ENCODE data around the gene BARHL1.

The BARHL1 gene

DNA sequence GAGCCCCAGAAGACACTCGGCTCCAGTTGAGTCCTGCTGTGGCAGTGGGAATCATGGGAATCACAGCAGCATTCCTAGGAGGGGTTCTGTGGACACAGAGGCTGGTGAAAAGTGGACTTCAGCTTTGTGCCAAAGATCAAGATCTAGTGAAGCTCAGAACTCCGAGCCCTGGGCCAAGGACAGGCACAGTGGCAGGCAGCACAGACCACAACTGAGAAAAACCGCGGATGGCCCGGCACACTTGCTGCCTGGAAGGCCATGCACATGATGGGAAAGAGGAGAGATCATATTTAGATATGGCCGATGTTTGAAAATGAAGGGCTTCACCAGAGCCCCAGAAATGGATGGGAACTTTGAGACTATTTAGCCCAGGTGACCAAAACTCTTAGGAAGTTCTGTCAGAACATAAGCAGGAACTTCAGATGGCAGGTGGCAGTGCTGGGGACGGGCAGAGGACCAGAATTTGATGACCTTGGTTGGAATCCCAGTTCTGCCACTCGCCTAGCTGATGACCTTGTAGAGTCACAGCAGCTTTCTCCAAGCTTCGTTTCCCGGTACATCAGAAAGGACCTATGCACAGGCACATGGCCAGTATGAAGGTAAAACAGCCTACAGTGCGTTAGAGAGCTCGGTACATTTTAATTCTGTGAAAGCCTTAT lies 18.0 kb downstream of the BARHL1 start:
- Histone ChIP-seq H3K4me3 (no peak overlapping the region), H3K4me1 (no peaks in the 10 kb centered on the region), H3K27ac (no peak overlapping the region), H3K36me3 (peaks cover 22 to 89% (median 72%) of the 10 kb centered on the region in 3 donors), H3K9me3 (no peaks in the 10 kb centered on the region), H3K27me3 (no peaks in the 10 kb centered on the region)
- intact Hi-C loops (cut with DNase I; ENCODE audit: low total_unique reads) = no loop called here
- TF ChIP-seq CTCF (IDR thresholded peaks at IDR 0.05) = no peak
- DNase-seq = no peak

DNA sequence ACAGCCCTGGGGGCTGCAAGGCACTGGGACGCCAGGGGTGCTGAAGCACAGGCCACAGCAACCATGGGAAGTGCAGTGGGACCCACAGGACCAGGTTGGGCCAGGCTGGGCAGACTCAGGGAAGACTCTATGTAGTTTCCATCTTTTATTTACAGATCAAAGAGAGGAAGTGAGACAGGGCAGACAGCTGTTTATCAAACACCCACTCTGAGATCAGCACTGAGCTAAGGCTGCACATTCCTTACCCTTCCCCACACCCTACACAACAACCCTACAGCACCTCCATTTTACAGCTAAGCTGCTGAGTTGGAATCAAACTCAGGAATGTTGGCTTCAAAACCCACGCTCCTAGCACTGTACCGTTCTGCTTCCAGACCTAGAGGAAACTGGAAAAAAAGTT lies 19.8 kb downstream of the BARHL1 start:
- Histone ChIP-seq H3K9me3 (no peaks in the 10 kb centered on the region), H3K36me3 (peaks cover 28 to 89% (median 70%) of the 10 kb centered on the region in 3 donors), H3K4me1 (no peaks in the 10 kb centered on the region), H3K4me3 (no peak overlapping the region), H3K27me3 (no peaks in the 10 kb centered on the region), H3K27ac (no peak overlapping the region)
- TF ChIP-seq CTCF (IDR thresholded peaks at IDR 0.05) = no peak
- intact Hi-C loops (cut with DNase I; ENCODE audit: low total_unique reads) = no loop called here
- no peak for DNase-seq

DNA sequence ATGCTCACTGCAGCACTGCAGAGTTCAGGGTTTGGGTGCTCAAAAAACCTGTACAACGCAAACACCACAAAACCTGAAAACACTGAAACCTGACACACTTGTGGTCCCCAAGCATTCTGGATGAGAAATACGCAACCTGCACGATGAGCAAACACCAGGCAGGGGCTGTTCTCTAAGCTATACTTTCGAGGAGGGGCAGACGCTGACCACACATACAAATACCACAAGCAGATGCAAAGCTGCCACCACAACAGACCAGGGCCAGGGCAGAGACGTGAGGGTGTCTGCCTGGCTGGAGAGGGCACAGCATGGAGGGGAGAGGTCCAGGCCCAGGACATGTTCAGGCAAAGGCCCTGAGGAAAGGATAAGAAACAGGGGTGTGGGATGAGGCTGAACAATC lies 23.0 kb downstream of the BARHL1 start:
- TF ChIP-seq CTCF (IDR thresholded peaks at IDR 0.05) = no peak
- intact Hi-C loops (cut with DNase I; ENCODE audit: low total_unique reads) = no loop called here
- DNase-seq = no peak
- H3K4me3 ChIP-seq = no peak overlapping the region
- no peaks in the 10 kb centered on the region for H3K27me3 ChIP-seq
- peaks cover 47 to 99% (median 80%) of the 10 kb centered on the region in 3 donors for H3K36me3 ChIP-seq
- H3K9me3 ChIP-seq = no peaks in the 10 kb centered on the region
- no peaks in the 10 kb centered on the region for H3K4me1 ChIP-seq
- H3K27ac ChIP-seq = no peak overlapping the region

DNA sequence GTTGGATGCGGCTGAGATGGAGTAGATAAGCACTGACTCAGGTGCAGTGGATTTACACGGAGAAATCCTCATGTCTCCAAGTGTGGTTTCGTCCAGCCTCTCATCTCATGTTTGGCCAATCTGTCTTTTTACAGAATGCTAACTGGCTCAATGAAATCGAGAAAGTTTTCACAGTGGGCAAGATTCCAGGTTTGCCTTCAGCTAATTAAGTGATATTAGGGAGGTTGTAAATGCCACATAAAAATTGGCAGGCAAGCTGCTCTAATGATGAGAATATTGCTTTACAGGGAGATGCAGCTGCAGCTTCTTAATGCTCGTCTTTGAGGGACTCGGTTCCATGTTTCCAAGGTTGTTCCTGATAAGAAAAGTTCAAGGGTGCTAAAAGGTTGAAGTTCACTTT lies 23.7 kb downstream of the BARHL1 start:
- peaks cover 47 to 99% (median 82%) of the 10 kb centered on the region in 3 donors for H3K36me3 ChIP-seq

GRCh38 chr9:132609184-132609583 lies 26.8 kb downstream of the BARHL1 start:
- Histone ChIP-seq H3K4me1 (no peaks in the 10 kb centered on the region), H3K4me3 (no peak overlapping the region), H3K9me3 (no peaks in the 10 kb centered on the region), H3K36me3 (peaks cover 51 to 99% (median 89%) of the 10 kb centered on the region in 3 donors), H3K27me3 (no peaks in the 10 kb centered on the region), H3K27ac (no peak overlapping the region)
- TF ChIP-seq CTCF (IDR thresholded peaks at IDR 0.05) = no peak
- no peak for DNase-seq
- intact Hi-C loops (cut with DNase I; ENCODE audit: low total_unique reads) = no loop called here

More for the DNA sequence above, 23.7 kb downstream of the BARHL1 start:
- intact Hi-C loops (cut with DNase I; ENCODE audit: low total_unique reads) = no loop called here
- Histone ChIP-seq H3K4me1 (no peaks in the 10 kb centered on the region), H3K4me3 (no peak overlapping the region), H3K27me3 (no peaks in the 10 kb centered on the region), H3K9me3 (no peaks in the 10 kb centered on the region), H3K27ac (no peak overlapping the region)
- no peak for DNase-seq
- TF ChIP-seq CTCF (IDR thresholded peaks at IDR 0.05) = no peak

Data from tibial artery (tissue), 4 donors.